ENCODE data around the gene MFN1.

The MFN1 gene

DNA sequence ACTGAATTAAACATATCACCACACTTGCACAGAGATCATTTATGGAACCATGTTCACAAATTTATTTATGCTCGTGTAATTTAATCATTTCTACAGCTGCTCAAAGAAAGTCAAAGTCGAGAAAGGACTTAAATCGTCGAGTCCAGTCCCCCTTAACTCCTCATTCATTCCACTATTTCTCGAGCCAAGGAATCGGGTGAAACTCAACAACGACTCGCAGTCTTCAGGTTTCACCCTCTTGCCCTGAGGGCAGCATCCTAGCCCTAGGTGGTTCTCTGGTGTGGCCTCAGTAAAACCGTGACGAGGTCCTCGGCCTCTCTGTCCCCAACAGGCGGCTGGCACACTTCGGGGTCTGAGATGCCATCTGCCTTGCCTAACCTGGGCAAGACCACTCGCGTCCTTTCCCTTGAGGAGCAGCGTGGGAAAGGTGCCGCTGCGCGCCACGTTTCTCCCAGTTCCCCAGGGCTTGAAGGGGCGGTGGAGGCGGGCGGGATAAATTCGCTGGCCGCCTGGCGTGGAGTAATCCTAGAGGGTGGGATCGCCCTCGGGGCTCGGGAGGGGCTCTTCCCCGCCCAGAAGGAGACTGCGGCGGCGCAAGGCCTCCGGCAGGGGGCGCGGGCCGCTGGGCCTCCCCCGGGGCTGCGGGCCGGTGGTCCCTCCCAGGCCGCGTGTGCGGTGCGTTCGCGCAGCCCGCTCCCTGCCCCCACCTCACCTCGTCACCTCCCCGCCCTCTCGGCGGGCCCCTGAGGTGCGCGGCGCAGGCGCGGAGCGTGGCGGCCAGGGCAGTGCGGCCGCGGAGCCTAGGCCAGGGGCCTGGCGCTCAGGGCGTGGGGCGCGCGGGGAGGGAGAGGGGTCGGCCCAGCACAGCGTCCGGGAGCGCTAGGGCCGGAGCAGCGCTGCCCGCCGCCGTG lies 25.0 kb upstream of the MFN1 start, which contains the start of gene ZNF639:
Gene ZNF639, plus strand, starts transcription at position 746 of the 911 bp plus-strand sequence. CDS start 5,263 bp downstream, outside the sequence.
- FAIRE-seq (no peak), DNase-seq (ENCODE audit: insufficient read length, low spot score) (peak; percentile 90)
- TF ChIP-seq POLR2A (IDR thresholded peaks at IDR 0.05; ENCODE audit: low read depth, low read length) = peak; percentile 77

DNA sequence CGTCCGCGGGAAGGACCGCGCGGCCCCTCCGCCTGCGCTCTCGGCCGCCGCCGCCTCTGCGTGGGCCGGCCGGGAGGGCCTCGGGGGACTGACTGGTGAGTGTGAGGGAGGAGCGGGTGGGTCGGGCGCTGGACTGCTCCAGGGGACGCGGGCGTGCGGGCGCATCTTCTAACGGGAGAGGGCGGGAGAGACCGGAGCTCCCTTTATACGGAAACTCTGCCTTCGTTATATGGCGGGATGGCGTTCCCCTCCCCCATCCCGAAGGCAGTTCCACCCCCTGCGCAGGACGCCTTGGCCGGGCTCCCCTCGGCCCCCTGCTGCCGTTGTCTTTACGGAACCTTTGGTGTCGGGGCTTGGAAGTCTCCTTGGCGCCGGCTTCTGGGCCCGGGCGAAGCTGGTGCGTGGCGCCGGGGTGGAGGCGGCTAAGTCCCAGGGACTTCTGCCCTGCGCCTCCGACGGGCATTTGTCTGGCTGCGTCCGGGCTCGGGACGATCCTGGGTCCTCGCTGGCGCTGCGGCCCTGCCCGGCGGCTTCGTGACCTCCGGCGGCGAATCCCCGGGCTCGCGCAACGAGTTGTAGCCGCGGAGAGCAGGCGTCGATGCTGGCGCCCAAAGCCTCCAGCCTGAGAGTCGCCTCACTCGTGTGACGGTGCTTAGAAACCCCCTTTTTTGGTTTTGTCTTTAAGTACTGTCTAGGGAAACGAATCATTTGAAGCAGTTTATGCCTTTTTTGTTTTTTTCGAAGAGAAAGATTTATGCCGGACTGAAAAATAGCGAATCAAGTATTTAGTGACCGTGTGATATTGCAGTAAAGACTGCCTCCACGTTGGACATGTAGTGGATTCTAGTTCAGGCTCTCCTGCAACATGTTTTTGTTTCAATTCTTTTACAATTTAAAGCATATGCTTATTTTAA lies 24.1 kb upstream of the MFN1 start:
- FAIRE-seq (no peak), DNase-seq (ENCODE audit: insufficient read length, low spot score) (peak; percentile 49)
- no peak; the same call in 1 of the 2 replicates for TF ChIP-seq POLR2A (IDR thresholded peaks at IDR 0.05; ENCODE audit: low read depth, low read length)

DNA sequence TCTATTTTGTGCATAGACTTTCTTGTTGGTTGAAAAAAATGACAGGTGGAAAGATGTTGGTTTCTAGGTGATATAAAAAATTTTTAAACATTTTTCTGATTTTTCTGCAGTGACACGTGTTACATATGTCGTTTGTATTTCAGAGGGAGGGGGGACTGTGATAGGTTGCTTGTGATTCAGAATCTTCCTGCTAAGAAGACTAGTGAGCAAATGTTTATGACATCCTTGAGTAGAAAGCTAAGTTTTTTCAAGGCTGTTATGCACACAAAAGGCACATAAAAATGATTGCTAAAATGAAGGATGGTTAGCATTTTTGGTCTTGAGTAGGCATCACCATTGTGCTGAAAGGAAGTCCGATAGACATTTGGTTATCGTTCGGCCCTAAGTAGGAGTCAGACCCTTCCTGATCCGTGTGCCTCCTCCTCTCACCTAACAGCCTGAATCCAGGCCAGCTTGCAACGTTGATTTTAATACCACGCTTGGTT lies 23.2 kb upstream of the MFN1 start:
- no peak for TF ChIP-seq POLR2A (IDR thresholded peaks at IDR 0.05; ENCODE audit: low read depth, low read length)
- FAIRE-seq = peak; percentile 89
- DNase-seq (ENCODE audit: insufficient read length, low spot score) = no peak

DNA sequence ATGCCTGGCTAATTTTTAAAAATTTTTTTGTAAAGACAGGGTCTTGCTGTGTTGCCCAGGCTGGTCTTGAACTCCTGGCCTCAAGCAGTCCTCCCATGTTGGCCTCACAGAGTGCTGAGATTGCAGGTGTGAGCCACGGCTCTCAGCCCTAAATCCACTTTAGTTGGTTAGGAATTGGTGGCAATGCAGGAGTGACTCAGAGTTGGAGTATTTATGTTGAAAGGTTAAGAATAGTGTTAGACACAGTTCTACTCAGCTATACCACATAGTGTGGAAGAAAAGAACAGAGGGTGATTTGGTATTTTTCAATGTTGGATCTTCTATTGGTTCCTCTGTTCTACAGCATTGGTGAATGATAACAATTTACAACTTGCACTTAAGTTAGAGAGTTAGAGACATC lies 17.1 kb upstream of the MFN1 start:
- DNase-seq (ENCODE audit: insufficient read length, low spot score) (no peak), FAIRE-seq (peak; percentile 84)
- TF ChIP-seq POLR2A (IDR thresholded peaks at IDR 0.05; ENCODE audit: low read depth, low read length) = no peak

DNA sequence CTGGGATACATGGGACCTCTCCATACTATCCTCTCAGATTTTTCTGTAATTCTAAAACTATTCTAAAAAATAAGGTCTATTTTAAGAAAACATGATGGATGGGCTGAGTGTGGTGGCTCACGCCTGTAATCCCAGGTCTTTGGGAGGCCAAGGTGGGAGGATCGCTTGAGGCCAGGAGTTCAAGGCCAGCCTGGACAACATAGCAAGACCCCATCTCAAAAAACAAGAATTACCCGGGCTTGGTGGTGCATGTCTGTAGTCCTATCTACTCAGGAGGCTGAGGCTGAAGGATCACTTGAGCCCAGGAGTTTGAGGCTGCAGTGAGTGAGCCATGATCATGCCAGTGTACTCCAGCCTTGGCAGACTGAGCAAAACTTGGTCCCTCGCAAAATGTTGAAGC lies 15.3 kb upstream of the MFN1 start:
- FAIRE-seq (no peak), DNase-seq (ENCODE audit: insufficient read length, low spot score) (no peak)
- no peak for TF ChIP-seq POLR2A (IDR thresholded peaks at IDR 0.05; ENCODE audit: low read depth, low read length)

DNA sequence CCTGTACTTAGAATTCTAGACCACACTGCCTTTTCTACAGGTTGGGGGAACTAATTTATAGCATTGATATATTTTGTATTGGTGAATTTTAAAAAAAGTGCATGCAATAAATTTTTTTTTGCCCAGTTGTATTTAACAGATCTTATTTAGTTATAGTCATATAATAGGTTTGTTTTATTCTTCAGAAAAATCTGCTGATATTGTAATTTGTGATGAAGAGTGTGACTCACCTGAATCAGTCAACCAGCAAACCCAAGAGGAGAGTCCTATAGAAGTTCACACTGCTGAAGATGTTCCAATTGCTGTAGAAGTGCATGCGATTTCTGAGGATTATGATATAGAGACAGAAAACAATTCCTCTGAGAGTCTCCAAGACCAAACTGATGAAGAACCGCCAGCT lies 14.4 kb upstream of the MFN1 start:
- FAIRE-seq (no peak), DNase-seq (ENCODE audit: insufficient read length, low spot score) (no peak)
- TF ChIP-seq POLR2A (IDR thresholded peaks at IDR 0.05; ENCODE audit: low read depth, low read length) = no peak

DNA sequence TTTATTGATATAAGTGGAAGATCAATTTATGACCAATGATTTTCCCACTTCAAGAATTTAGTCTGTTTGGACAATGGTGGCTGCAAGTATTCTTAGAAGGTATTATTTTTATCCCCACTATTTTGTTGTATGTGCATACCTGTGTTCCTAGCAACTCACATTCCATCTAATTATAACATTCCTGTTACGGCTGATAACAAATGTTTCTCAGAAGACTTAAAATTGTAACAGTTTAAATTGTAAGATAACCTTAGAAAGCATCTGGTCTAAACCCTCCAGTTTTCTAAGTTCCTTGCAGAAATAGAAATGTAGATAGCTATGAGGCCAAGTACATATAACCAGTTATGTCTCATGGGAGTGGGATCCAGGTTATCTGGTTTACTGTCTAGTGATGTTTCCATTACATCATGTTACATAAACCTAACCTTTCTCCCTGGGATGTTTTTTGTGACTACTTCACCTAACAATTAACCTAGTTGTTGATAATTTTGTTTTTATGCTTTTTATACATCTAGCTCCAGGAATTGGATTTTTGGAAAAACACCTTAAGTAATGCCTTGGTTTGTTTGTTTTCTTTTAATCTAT lies 11.1 kb upstream of the MFN1 start:
- peak; percentile 57 for FAIRE-seq
- TF ChIP-seq POLR2A (IDR thresholded peaks at IDR 0.05; ENCODE audit: low read depth, low read length) = no peak
- no peak for DNase-seq (ENCODE audit: insufficient read length, low spot score)

DNA sequence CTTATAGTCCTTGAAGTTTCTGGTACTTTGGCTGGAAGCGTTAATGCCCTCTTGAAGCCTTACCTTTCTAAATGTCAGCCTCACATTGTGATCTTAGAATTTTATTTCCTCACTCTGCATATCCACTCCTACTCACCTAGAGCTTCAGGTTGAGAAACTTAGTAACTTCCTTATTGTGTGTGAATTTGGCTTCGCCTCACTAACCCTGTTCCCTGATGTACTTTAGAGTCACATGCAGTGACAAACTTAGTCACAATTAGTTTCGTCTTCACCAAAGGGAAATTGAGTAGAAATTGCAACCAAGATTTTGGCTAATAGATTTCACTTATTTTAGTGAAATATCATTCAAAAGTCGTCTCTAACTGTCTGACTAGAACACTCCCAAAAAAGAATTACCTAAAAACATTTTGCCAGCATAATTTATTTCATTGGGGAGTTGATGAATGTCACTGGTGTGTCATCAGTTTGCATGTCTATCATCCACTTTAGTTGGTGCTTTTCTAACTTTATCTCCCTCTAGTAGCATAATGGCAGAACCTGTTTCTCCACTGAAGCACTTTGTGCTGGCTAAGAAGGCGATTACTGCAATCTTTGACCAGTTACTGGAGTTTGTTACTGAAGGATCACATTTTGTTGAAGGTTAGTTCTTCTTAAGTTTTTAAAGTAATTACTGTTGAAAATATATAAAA lies 960 bp downstream of the MFN1 start:
- FAIRE-seq = no peak
- no peak for TF ChIP-seq POLR2A (IDR thresholded peaks at IDR 0.05; ENCODE audit: low read depth, low read length)
- no peak for DNase-seq (ENCODE audit: insufficient read length, low spot score)

DNA sequence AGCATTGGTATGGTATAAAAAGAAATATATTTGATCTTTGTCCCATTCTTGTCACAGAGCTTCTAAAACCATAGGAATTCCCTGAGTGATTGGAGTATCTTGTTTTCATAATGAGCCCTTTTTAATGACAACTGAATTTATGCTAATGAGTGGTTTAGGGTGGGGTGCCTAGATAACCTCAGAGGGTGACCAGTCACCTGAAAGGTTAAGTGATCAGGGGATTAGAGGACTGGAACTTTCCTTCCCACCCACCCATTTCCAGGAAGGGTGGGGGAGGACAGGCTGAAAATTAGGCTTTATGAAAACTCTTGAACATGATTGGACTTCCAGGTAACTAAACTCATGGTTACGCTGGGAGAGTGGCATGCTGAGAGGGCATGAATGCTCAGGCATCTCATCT lies 8.5 kb downstream of the MFN1 start:
- no peak for TF ChIP-seq POLR2A (IDR thresholded peaks at IDR 0.05; ENCODE audit: low read depth, low read length)
- DNase-seq (ENCODE audit: insufficient read length, low spot score) = no peak
- FAIRE-seq = no peak

DNA sequence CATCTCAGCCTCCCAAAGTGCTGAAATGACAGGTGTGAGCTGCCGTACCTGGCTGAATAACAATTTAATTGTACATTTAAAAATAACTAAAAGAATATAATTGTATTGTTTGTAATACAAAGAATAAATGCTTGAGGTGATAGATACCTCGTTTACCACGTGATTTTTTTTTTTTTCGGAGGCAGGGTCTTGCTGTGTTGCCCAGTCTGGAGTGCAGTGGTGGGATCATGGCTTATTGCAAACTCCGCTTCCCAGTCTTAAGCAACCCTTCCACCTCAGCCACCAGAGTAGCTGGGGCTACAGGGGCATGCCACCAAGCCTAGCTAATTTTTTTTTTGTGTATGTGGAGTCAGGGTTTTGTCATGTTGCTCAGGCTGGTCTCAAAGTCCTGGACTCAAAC lies 15.8 kb downstream of the MFN1 start:
- DNase-seq (ENCODE audit: insufficient read length, low spot score) (no peak), FAIRE-seq (no peak)

DNA sequence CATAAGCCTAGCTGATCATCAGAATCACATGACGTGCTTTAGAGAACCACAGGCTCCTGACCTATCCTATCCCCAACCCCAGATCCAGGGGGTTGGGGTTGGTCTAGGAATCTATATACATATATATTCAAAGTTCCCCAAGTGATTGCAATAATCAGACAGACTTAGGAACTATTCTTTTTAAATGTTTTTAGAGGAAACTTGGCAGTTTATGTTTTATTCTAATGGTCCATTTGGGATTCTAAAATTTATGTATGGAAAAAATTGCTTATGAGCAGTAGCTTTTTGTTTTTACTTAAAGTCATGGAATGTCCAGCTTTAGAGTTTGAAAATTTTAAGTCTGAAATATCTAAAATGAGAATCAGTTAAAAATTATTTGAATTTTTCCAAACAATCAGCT lies 22.1 kb downstream of the MFN1 start:
- no peak for DNase-seq (ENCODE audit: insufficient read length, low spot score)
- FAIRE-seq = no peak
- no peak for TF ChIP-seq POLR2A (IDR thresholded peaks at IDR 0.05; ENCODE audit: low read depth, low read length)

More for the DNA sequence above, 15.8 kb downstream of the MFN1 start:
- TF ChIP-seq POLR2A (IDR thresholded peaks at IDR 0.05; ENCODE audit: low read depth, low read length) = no peak

DNA sequence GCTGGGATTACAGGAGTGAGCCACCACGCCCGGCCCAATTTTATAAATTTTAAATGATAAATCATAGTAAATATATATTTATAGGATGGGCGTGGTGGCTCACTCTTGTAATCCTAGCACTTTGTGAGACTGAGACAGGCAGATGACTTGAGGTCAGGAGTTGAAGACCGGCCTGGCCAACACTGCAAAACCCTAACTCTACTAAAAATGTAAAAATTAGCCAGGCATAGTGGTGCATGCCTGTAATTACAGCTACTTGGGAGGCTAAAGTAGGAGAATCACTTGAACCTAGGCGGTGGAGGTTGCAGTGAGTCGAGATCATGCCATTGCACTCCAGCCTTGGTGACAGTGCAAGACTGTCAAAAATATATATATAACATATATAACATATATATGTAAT lies 26.4 kb downstream of the MFN1 start:
- DNase-seq (ENCODE audit: insufficient read length, low spot score) (no peak), FAIRE-seq (no peak)
- no peak for TF ChIP-seq POLR2A (IDR thresholded peaks at IDR 0.05; ENCODE audit: low read depth, low read length)

All from H54 (cell line).